SKM-1 (cell line): Measurements from ENCODE around the gene TFCP2L1.

Source experiments
- DNase-seq: peaks from one replicate; lab custom pipeline; 2025; ENCODE audit not compliant: unreplicated experiment; lab: John Stamatoyannopoulos, UW

TFCP2L1 gene

GRCh38 chr2:121200011-121200347, 85.0 kb downstream of the TFCP2L1 start:
- no peak for DNase-seq

GRCh38 chr2:121199281-121200010, 85.6 kb downstream of the TFCP2L1 start:
- DNase-seq: no peak

GRCh38 chr2:121197369-121198091, 87.5 kb downstream of the TFCP2L1 start:
- peak; percentile 21 for DNase-seq

- no peak for DNase-seq
Observed at GRCh38 chr2:121196849-121197155, 88.2 kb downstream of the TFCP2L1 start.

- no peak for DNase-seq
Observed at GRCh38 chr2:121196132-121196848, 88.7 kb downstream of the TFCP2L1 start.

- DNase-seq: no peak
Observed at GRCh38 chr2:121195036-121195435, 90.0 kb downstream of the TFCP2L1 start.

GRCh38 chr2:121194626-121195025, 90.4 kb downstream of the TFCP2L1 start:
- no peak for DNase-seq

- no peak for DNase-seq
Observed at GRCh38 chr2:121193185-121193584, 91.8 kb downstream of the TFCP2L1 start.

GRCh38 chr2:121192576-121192975, 92.4 kb downstream of the TFCP2L1 start:
- no peak for DNase-seq

GRCh38 chr2:121191191-121192170, 93.5 kb downstream of the TFCP2L1 start:
- no peak for DNase-seq

- no peak for DNase-seq
Observed at GRCh38 chr2:121189661-121190381, 95.2 kb downstream of the TFCP2L1 start.

GRCh38 chr2:121189011-121189410, 96.0 kb downstream of the TFCP2L1 start:
- no peak for DNase-seq

GRCh38 chr2:121187982-121188411, 97.0 kb downstream of the TFCP2L1 start:
- DNase-seq: no peak

- DNase-seq: no peak
Observed at GRCh38 chr2:121187351-121187981, 97.5 kb downstream of the TFCP2L1 start.

- DNase-seq: no peak
Observed at GRCh38 chr2:121186261-121186660, 98.7 kb downstream of the TFCP2L1 start.

- DNase-seq: no peak
Observed at GRCh38 chr2:121185571-121186074, 99.4 kb downstream of the TFCP2L1 start.

- DNase-seq: no peak
Observed at GRCh38 chr2:121185111-121185510, 99.9 kb downstream of the TFCP2L1 start.

- DNase-seq: no peak
Observed at GRCh38 chr2:121184248-121184862, 100.6 kb downstream of the TFCP2L1 start.

GRCh38 chr2:121182520-121182919, 102.5 kb downstream of the TFCP2L1 start:
- DNase-seq: no peak
